Activated CD8-positive, alpha-beta memory T cell treated with anti-CD3 and anti-CD28 coated beads for 4 hours (primary cell): ENCODE data around the gene SORCS2.

Source experiments
- DNase-seq, 2 donors: peaks; one replicate each; pipeline ENCODE4 v3.0.0-alpha.2; 2020; ENCODE audit warnings: low read depth in 2 of 2

The SORCS2 gene

GRCh38 chr4:7788694-7789425 is 596.5 kb downstream of the SORCS2 start:
- DNase-seq: no peak

GRCh38 chr4:7790023-7790422 is 597.7 kb downstream of the SORCS2 start:
- no peak for DNase-seq

- no peak for DNase-seq
These were observed 598.7 kb downstream of the SORCS2 start for GRCh38 chr4:7790999-7791398.
